NCI-H146 treated with DMSO at 0.1 percent for 48 hours (cell line): Measurements from ENCODE around the gene MAPK9.

ENCODE experiments used
- DNase-seq: peaks from one replicate; lab custom pipeline; 2025; ENCODE audit not compliant: unreplicated experiment; lab: John Stamatoyannopoulos, UW

Gene MAPK9

DNA sequence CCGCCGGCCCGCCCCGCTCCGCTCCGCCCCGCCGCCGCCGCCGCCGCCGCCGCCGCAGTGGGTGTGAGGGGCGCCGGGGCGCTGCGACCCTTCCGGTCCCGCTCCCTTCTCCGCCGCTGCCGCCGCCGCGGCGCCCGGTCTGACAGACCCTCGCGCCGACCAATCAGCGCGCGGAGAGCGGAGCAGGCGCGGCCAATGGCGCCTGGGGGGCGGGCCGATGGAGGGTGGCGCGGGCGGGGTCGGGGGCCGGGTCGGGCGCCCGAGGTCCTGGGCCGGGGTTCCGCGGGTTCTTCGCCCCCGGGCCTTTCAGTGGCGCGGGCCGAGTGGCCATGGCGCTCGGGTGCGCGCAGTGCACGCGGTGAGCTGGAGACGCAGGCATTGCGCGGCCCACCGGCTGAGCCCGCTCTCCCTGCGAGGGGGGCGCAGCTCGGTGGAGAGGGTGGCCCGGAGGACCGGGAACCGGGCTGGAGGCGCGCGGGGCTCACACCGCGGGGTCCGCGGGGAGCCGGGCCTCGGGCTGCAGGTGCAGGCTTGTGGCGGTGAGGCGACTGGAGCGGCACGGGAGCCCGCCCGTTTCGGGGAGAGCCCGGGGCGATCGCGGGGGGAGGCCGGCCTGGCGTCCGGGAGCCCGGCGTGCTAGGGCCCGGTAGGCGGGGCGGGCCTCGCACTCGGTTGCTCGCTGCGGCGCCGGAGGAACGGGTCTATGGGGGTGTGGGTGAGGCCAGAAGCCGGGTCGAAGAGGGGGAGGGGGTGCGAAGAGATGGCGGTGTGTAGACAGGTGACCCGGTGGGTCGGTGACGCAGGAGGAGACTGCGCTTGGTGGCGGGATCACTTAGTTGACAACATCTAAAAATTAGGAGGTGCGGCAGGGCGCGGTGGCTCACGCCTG lies at the start of gene MAPK9:
TSS of gene MAPK9 (minus strand) at position 141 of the 889 bp plus-strand sequence. CDS start 11,522 bp downstream, outside the sequence.
- peak; percentile 33 for DNase-seq

GRCh38 chr5:180341595-180341994 lies 49.7 kb upstream of the MAPK9 start:
- no peak for DNase-seq

GRCh38 chr5:180340856-180341255 lies 49.0 kb upstream of the MAPK9 start:
- no peak for DNase-seq

DNA sequence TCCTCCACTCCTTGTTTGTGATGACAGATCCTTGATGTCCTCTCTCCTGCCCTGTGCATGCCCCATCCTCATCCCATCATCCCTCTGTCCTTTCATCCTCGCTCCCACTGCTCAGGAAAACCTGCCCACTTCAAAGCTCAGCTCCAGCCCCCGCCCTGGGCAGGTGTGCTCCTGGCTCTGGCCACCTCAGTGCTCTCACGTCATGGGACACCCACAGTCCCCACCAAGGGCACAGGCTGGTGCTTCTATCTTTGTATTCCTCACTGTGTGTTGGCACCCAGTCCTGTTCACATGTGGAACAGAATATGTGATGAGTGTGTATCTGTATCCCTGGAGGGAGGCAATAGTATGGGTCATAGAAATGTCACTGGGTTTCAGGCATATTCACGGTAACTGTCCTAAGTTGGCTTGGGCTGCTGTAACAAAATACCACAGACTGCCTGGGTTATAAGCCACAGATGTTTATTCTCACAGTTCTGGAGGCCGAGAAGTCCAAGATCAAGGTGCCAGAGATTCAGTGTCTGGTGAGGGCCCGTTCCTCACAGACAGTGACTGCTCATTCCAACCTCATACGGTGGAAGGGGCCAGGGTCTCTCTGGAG lies 47.8 kb upstream of the MAPK9 start:
- no peak for DNase-seq

DNA sequence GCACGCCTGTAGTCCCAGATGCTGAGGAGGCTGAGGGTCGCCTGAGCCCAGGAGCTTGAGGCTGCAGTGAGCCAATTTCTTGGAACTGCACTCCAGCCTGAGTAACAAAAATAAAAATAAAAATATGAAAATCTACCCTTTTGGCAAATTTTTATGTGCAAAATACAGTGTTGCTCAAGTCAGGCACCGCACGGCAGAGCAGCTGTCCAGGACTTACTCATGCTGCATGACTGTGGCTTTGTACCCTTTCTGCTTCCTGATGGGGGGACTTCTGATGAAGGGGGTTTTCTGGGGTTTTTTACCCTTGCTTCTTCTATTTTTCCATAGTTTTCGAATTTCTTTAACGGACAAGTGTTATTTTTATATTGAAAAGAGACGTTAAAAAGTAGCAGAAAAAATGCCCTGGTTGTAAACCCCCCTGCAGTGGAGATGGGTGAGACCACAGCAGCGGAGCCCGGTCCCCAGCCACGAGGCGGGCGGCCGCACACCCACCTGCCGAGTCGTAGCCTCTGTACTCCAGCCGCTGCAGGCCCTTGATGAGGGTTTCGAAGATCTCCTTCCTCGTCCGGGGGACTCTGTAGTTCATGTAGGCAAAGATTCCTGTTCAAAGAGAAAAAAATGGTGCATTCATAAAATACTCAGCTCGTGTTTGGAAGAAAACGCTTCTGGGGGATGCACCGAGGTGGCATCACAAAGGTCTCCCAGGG lies 46.3 kb upstream of the MAPK9 start:
- DNase-seq = no peak

DNA sequence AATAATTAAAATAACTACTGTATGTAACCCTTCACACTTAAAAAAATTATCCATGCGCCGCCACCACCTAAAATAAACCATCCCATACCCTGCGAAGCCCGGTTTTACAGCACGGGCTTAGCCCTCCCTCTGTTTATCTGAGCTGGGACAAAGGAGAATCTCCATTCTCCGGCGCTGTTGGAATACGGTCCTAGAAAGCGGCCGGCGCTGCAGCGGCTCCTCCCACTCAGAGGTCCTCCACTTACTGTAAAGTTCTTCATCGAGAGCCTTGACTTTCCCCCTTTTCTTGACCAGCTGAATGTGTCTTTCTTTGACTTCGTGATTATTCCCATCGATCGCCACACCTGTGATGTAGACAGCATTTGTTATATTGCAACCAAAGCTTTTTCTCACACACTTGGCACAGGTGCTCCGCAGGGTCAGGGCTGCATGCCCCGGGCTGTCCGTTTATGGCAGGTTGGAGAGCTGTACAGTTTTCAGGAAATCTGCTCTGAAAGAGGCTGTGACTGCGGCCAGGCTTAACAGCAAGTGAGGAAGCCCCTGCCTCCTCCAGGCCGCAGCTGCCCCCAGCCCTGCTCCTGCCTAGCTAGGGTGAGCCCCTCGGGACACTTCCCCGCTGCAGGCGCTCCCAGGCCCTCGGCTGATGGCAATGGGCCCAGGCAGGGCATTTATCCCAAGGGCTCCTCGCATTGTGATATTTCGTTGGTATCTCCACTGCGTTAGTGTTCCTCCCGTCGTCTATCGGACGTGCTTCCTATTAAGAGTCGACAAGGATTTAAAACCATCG lies 44.5 kb upstream of the MAPK9 start:
- DNase-seq = no peak

GRCh38 chr5:180335614-180336233 lies 43.8 kb upstream of the MAPK9 start:
- DNase-seq = no peak

DNA sequence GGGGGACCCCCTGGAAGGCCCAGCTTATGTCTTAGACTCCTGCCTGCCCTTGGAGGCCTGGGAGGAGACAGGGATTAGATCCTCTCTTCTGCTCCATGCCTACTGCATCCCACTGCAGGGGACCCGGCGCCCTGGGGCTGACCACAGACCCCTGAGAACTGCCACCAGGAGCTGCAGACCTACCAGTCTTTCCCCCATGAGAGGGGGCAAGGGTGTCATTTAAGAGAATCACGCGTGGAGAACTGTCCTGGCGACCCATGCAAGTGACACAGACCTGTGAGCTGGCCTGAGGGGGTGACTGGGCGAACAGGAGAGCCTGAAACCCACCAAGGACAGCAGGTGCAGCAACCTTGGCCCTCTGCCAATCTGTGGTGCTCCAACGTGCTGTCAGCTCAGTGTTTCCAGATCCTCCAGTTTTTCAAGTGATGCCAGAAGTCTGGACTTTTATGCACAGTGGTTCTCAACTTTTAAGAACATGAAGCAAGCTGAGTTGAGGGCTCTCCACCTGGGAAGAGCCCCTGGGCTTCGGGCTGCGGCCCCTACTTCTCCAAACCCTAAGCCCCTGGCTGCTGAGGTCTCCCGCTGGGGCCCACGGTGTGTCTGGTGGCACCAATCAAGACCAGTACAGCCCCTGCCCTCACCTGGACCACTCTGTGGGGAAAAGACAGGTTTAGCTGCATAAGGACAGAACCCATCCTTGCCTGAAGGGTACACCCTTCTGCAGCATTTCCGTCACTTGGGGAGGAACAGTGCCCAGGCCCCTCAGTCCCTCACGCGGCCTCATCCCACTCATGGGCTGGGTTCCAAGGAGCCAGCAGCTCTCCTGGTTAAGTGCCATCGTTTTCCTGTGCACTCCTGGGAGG lies 43.1 kb upstream of the MAPK9 start:
- DNase-seq = no peak

- DNase-seq = no peak
These were observed 42.3 kb upstream of the MAPK9 start for GRCh38 chr5:180334176-180334575.

DNA sequence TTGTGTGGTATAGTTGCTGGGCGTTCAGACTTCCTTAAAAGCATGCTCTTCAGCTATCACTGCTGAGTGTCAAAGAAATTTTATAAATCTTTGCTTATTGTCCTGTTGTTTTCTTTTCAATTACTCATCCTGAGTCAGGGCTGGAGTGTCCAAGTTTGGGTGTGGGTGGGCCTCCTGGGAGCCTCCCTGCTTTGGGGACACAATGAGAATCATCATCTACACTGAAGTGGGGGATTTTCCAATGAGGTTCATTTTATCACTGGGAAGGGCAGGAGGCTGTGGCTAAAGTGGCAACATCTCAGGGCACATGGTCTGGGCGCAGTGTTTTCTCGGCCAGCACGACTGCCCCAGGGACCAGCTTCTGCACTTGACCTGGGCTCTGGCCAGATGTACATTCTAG lies 41.8 kb upstream of the MAPK9 start:
- DNase-seq = no peak

- DNase-seq = no peak
These were observed 41.0 kb upstream of the MAPK9 start for GRCh38 chr5:180332861-180333260.

GRCh38 chr5:180332051-180332517 lies 40.2 kb upstream of the MAPK9 start:
- no peak for DNase-seq

DNA sequence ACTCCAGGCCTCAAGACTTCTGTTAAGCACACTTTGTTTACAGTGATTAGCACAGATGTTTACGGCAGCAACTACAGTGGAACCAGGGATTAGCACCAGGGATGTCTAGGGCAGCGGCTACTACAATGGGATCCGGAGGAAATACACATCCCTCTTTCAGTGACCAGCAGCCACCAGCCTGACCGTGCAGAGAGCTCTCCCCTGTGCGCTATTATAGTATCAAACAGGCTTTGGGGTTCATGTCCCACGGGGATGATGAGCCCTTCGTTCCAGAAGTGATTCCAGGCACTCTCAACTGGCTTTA lies 39.7 kb upstream of the MAPK9 start:
- no peak for DNase-seq

GRCh38 chr5:180330810-180331646 lies 39.1 kb upstream of the MAPK9 start:
- DNase-seq = no peak

DNA sequence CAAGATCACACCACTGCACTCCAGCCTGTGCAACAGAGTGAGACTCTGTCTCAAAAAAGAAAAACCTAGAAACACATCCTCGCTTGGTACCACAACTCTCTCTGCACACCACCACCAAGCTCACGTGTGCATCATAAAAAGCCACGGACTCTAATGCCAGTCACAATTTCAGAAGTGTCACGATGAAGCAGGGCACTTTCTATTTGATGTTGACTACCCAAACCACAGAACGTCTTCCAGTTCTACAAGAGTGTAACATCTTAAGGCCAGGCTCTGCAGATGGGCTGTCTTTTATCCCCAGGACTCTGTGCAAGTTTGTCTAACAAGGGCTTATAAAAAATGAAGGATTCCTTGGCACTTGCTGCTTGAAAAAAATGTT lies 38.4 kb upstream of the MAPK9 start:
- DNase-seq = no peak

DNA sequence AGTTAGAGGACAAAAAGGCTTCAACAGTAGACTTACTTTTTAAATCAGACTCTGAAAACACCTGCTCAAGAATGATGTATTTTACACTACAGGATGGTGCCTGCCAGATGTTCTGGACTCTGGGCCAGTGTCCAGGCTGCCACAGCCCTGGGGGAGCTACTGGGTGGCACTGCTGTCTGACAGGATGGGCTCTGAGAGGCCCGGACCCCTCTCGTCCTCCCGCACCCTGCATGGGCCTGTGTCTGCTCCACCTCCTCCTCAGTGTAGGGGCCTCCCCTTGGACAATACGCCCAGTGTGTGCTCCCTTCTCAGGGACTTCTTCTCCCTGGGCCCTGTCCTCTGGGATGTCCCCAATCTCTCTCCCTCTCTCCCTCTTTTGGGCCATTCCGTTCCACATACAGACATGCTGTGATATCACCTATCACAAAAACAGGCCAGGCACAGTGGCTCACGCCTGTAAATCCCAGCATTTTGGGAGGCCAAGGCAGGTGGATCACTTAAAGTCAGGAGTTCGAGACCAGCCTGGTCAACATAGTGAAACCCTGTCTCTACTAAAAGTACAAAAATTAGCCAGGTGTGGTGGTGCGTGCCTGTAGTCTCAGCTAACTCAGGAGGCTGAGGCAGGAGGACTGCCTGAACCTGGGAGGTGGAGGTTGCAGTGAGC lies 37.9 kb upstream of the MAPK9 start:
- DNase-seq = no peak

- no peak for DNase-seq
These were observed 37.2 kb upstream of the MAPK9 start for GRCh38 chr5:180329138-180329435.

GRCh38 chr5:180328296-180329137 lies 36.6 kb upstream of the MAPK9 start:
- DNase-seq = peak; percentile 39
